ENCODE results near the gene RASAL1. TPM values are rescaled to one million over a fixed set of nuclear protein-coding genes. Genes with fewer than 3 reads are reported as not detected.

Gene RASAL1
- polyA plus RNA-seq, 2 of the 4 experiments (the other 2 are of a cell fraction): 0.30 to 0.34 TPM

DNA sequence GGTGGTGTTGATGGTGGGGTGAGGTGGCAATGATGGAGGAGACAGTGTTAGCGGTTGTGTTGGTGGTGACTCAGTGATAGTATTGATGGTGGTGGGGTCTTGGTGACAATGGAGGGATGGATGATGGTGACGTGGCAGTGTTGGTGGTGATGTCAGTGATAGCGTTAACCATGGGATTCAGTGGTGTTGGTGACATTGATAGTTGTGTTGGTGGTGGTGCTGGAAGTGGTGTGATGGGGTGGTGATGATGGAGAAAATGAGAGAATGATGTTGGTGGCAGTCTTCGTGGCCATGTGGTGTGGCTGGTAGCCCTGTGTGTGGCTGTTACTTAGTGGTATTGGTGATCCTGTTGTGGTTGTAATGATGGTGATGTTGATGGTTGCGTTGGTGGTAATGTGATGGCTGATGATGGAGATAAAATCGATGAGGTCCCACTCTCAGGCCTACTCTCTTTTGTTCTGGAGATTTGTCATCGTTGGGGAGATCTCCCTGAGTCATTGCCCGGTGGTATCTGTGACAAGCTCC is 76.4 kb downstream of the RASAL1 start:
- POLR2A ChIA-PET: no interaction called here

DNA sequence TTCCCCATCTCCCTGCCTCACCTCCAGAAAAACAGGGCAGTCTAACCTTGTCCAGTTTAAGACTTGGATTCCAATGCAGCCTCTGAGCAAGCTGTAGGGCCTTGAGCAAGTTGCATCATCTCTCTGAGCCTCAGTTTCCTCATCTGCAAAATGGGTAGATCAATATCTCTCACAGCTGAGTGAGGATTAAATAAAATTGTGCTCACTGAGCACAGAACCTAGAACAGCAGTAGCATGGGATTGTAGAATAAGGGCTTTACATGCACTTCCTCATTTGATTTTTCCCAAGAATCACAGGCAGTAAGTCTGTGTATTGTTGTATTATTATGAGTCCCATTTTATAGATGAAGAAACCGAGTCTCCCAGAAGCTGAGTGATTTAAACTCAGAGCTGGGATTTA is 77.0 kb downstream of the RASAL1 start:
- Histone ChIP-seq H3K9me3 (no peaks in the 10 kb centered on the region), H3K4me1 (0 out of 3 replicates have a peak, but pooled peaks cover 6% of the 10 kb centered on the region), H3K4me2 (no peak overlapping the region), H3K27ac (no peak overlapping the region), H3K4me3 (no peak overlapping the region)
- FAIRE-seq (no peak), DNase-seq (ENCODE audit: low read depth in 1 of 2, low spot score in 1 of 2) (no peak), ATAC-seq (no peak)
- TF ChIP-seq KDM1A (IDR thresholded peaks at IDR 0.05; ENCODE audit: low read depth) (0 out of 2 replicates have a peak, but pooled peaks have one; percentile 33), RCOR1 (IDR thresholded peaks at IDR 0.05; ENCODE audit: low read depth, low read length) (no peak)
- WGBS (ENCODE audit: missing lambda C conversion rate): 58% methylated on average over 1 of the region's 1 CpG
- ChIA-PET CTCF (interaction anchor here (1.0 to 2.7 kb wide), 3 partner anchors 10 to 29 kb away, joined by 3 to 8 read pairs (median 8); no protein-coding TSS in a partner anchor), POLR2A (no interaction called here)

More for the DNA sequence above, 76.4 kb downstream of the RASAL1 start:
- no peak for ATAC-seq
- Histone ChIP-seq H3K4me2 (no peak overlapping the region), H3K4me3 (no peak overlapping the region), H3K27ac (no peak overlapping the region), H3K4me1 (0 out of 3 replicates have a peak, but pooled peaks cover 6% of the 10 kb centered on the region), H3K9me3 (no peaks in the 10 kb centered on the region)
- no peak for DNase-seq (ENCODE audit: low read depth in 1 of 2, low spot score in 1 of 2)
- TF ChIP-seq RARB (CRISPR knock-in tag; IDR thresholded peaks at IDR 0.05) (no peak), RFX5 (IDR thresholded peaks at IDR 0.05) (no peak), CHD4 (IDR thresholded peaks at IDR 0.05; ENCODE audit: borderline replicate concordance) (no peak), USF2 (IDR thresholded peaks at IDR 0.05) (no peak), JUN (IDR thresholded peaks at IDR 0.05) (no peak), ZFP36 (IDR thresholded peaks at IDR 0.05; ENCODE audit: borderline replicate concordance, partially characterized antibody) (no peak), FOXS1 (CRISPR knock-in tag; IDR thresholded peaks at IDR 0.05) (no peak), JUNB (IDR thresholded peaks at IDR 0.05) (no peak), POLR2AphosphoS2 (conservative IDR thresholded peaks at IDR 0.05; ENCODE audit: low read length) (no peak), HOXB13 (CRISPR knock-in tag; IDR thresholded peaks at IDR 0.05; ENCODE audit: low read depth) (no peak), ESRRA (IDR thresholded peaks at IDR 0.05; ENCODE audit: borderline replicate concordance, low read length) (no peak), KDM1A (IDR thresholded peaks at IDR 0.05; ENCODE audit: low read depth) (no peak), ZC3H11A (IDR thresholded peaks at IDR 0.05) (no peak), ZSCAN20 (CRISPR knock-in tag; IDR thresholded peaks at IDR 0.05) (no peak), BHLHE40 (IDR thresholded peaks at IDR 0.05; ENCODE audit: low read depth, low read length) (no peak), EHMT2 (IDR thresholded peaks at IDR 0.05; ENCODE audit: low read depth) (no peak), E2F6 (IDR thresholded peaks at IDR 0.05; ENCODE audit: borderline replicate concordance, low read depth) (no peak)
- CTCF ChIA-PET: interaction anchor here (1.0 to 2.7 kb wide), 3 partner anchors 10 to 29 kb away, joined by 3 to 8 read pairs (median 3); no protein-coding TSS in a partner anchor
- WGBS (ENCODE audit: missing lambda C conversion rate): 66% methylated on average over 8 of the region's 8 CpGs
- no peak for FAIRE-seq

GRCh38 chr12:113057565-113058485 is 77.7 kb downstream of the RASAL1 start:
- 79% methylated on average over 40 of the region's 44 CpGs for WGBS (ENCODE audit: missing lambda C conversion rate)
- ATAC-seq: peak in 1 of 2 experiments; percentile 11; a peak in 2 of 6 replicates

More at GRCh38 chr12:113057565-113058485, 77.7 kb downstream of the RASAL1 start:
- H3K4me2 ChIP-seq: peak overlapping the region; percentile 95
- 0 out of 3 replicates have a peak, but pooled peaks cover 6% of the 10 kb centered on the region for H3K4me1 ChIP-seq
- H3K27ac ChIP-seq: no peak overlapping the region
- peak overlapping the region; percentile 56; the same call in 1 of the 3 replicates for H3K4me3 ChIP-seq
- DNase-seq (ENCODE audit: low read depth in 1 of 2, low spot score in 1 of 2): no peak
- no peaks in the 10 kb centered on the region for H3K9me3 ChIP-seq
- CTCF ChIA-PET: interaction anchor here (1.0 to 2.7 kb wide), 3 partner anchors 9 to 28 kb away, joined by 3 to 8 read pairs (median 8); no protein-coding TSS in a partner anchor
- no peak for FAIRE-seq
- POLR2A ChIA-PET: no interaction called here
- TF ChIP-seq EHMT2 (IDR thresholded peaks at IDR 0.05; ENCODE audit: low read depth) (no peak), MAFK (IDR thresholded peaks at IDR 0.05; ENCODE audit: partially characterized antibody) (no peak), CHD2 (IDR thresholded peaks at IDR 0.05; ENCODE audit: low read length, partially characterized antibody) (no peak), RNF2 (IDR thresholded peaks at IDR 0.05; ENCODE audit: borderline replicate concordance, low read depth) (no peak), POLR2AphosphoS2 (conservative IDR thresholded peaks at IDR 0.05; ENCODE audit: low read length) (no peak)
